Trophoblast cell (in vitro differentiated cells and primary cell): ENCODE measurements around the gene CBFA2T3.

Experiments used
- DNase-seq, 2 donors: peaks; one replicate each; pipeline ENCODE4 v3.0.0-alpha.2; 2016
- H2AFZ ChIP-seq: 2 replicates; pipeline ENCODE4 v1.6.1; 2013; ENCODE audit warnings: low read length, moderate library complexity, mild to moderate bottlenecking; ENCODE audit not compliant: insufficient read depth, poor library complexity
- H2AK5ac ChIP-seq: 2 replicates; pipeline ENCODE4 v1.6.1; 2013; ENCODE audit warnings: mild to moderate bottlenecking, low read length
- H2BK120ac ChIP-seq: 2 replicates; pipeline ENCODE4 v1.6.1; 2013; ENCODE audit warnings: low read length, mild to moderate bottlenecking, moderate library complexity; ENCODE audit not compliant: insufficient read depth, poor library complexity
- H2BK12ac ChIP-seq: 2 replicates; pipeline ENCODE4 v1.6.1; 2013; ENCODE audit warnings: mild to moderate bottlenecking, low read length, moderate library complexity
- H2BK5ac ChIP-seq: 2 replicates; pipeline ENCODE4 v1.6.1; 2013; ENCODE audit warnings: low read length, low read depth, moderate library complexity, mild to moderate bottlenecking; ENCODE audit not compliant: poor library complexity
- H3K14ac ChIP-seq: 2 replicates; pipeline ENCODE4 v1.6.1; 2013; ENCODE audit warnings: mild to moderate bottlenecking, low read length
- H3K18ac ChIP-seq: 2 replicates; pipeline ENCODE4 v1.6.1; 2013; ENCODE audit warnings: mild to moderate bottlenecking, low read length
- H3K23ac ChIP-seq: 2 replicates; pipeline ENCODE4 v1.6.1; 2013; ENCODE audit warnings: low read length
- H3K27ac ChIP-seq: 2 replicates; pipeline ENCODE4 v1.5.1; 2013; ENCODE audit warnings: low read depth, mild to moderate bottlenecking, inconsistent platforms, low read length, moderate library complexity
- H3K27me3 ChIP-seq: 2 replicates; pipeline ENCODE4 v1.6.1; 2013; ENCODE audit warnings: inconsistent platforms, mild to moderate bottlenecking, low read length, moderate library complexity; ENCODE audit not compliant: insufficient read depth
- H3K36me3 ChIP-seq, 2 experiments: 1 replicate in 1 of 2; 2 replicates in 1 of 2; pipeline ENCODE4 v1.6.1; 2013; ENCODE audit warnings: low read length in 2 of 2, mild to moderate bottlenecking in 2 of 2, moderate library complexity in 1 of 2; ENCODE audit not compliant: insufficient read depth in 2 of 2, control insufficient read depth in 1 of 2
- H3K4ac ChIP-seq: 2 replicates; pipeline ENCODE4 v1.6.1; 2013; ENCODE audit warnings: low read depth, mild to moderate bottlenecking, low read length, moderate library complexity
- H3K4me1 ChIP-seq, 2 experiments: 1 replicate in 1 of 2; 2 replicates in 1 of 2; pipeline ENCODE4 v1.6.1; 2013; ENCODE audit warnings: low read length in 2 of 2, mild to moderate bottlenecking in 2 of 2, moderate library complexity in 1 of 2; ENCODE audit not compliant: insufficient read depth in 2 of 2, control insufficient read depth in 1 of 2
- H3K4me2 ChIP-seq: 2 replicates; pipeline ENCODE4 v1.6.1; 2013; ENCODE audit warnings: inconsistent platforms, mild to moderate bottlenecking, low read length, moderate library complexity
- H3K4me3 ChIP-seq: 2 replicates; pipeline ENCODE4 v1.5.1; 2013; ENCODE audit warnings: mild to moderate bottlenecking, low read depth, low read length, inconsistent platforms
- H3K79me1 ChIP-seq: one replicate; pipeline ENCODE4 v1.6.1; 2013; ENCODE audit warnings: low read length
- H3K79me2 ChIP-seq: 2 replicates; pipeline ENCODE4 v1.6.1; 2013; ENCODE audit warnings: low read length, mild to moderate bottlenecking; ENCODE audit not compliant: control insufficient read depth, insufficient read depth, poor library complexity
- H3K9ac ChIP-seq: 2 replicates; pipeline ENCODE4 v1.6.1; 2013; ENCODE audit warnings: mild to moderate bottlenecking, low read length
- H3K9me3 ChIP-seq: 2 replicates; pipeline ENCODE4 v1.6.1; 2013; ENCODE audit warnings: low read depth, mild to moderate bottlenecking, control low read depth, inconsistent platforms, low read length; ENCODE audit not compliant: insufficient read depth
- H4K12ac ChIP-seq: 2 replicates; pipeline ENCODE4 v1.6.1; 2013; ENCODE audit warnings: low read depth, mild to moderate bottlenecking, low read length, moderate library complexity
- H4K8ac ChIP-seq: 2 replicates; pipeline ENCODE4 v1.6.1; 2013; ENCODE audit warnings: low read depth, mild to moderate bottlenecking, low read length, moderate library complexity
- H4K91ac ChIP-seq: one replicate; pipeline ENCODE4 v1.6.1; 2013; ENCODE audit warnings: low read depth, mild to moderate bottlenecking, low read length, moderate library complexity
- WGBS: extraction: QIAGEN DNeasy Blood & Tissue Kit; methylation state at CpG from one replicate; pipeline ENCODE4 v1.1.7; 2013; ENCODE audit warnings: missing lambda C conversion rate; ENCODE audit not compliant: insufficient read length, insufficient coverage; ENCODE audit errors: extremely low coverage; 5-methylcytosine and 5-hydroxymethylcytosine counted together

CBFA2T3 gene

GRCh38 chr16:88967830-88968588, 9.0 kb downstream of the CBFA2T3 start:
- no peak overlapping the region for H3K18ac ChIP-seq
- no peak overlapping the region for H2AK5ac ChIP-seq
- H4K12ac ChIP-seq = no peak overlapping the region
- H2BK12ac ChIP-seq = no peak overlapping the region
- no peaks in the 10 kb centered on the region for H3K4me1 ChIP-seq
- peaks cover 2% of the 10 kb centered on the region for H3K9me3 ChIP-seq
- no peak for DNase-seq
- no peak overlapping the region for H3K9ac ChIP-seq
- no peak overlapping the region for H2BK120ac ChIP-seq
- H3K14ac ChIP-seq = no peak overlapping the region
- H3K23ac ChIP-seq = no peak overlapping the region
- no peak overlapping the region for H4K8ac ChIP-seq
- H3K4me3 ChIP-seq = no peak overlapping the region
- no peaks in the 10 kb centered on the region for H3K79me1 ChIP-seq
- no peak overlapping the region for H3K27ac ChIP-seq
- H2BK5ac ChIP-seq = no peak overlapping the region
- H3K4ac ChIP-seq = no peak overlapping the region
- H3K79me2 ChIP-seq = no peaks in the 10 kb centered on the region
- no peak overlapping the region for H4K91ac ChIP-seq
- H3K4me2 ChIP-seq = no peak overlapping the region
- H3K27me3 ChIP-seq = no peaks in the 10 kb centered on the region
- H3K36me3 ChIP-seq = no peaks in the 10 kb centered on the region
- no CpG with 5 or more reads among the region's 29 CpGs for WGBS
- H2AFZ ChIP-seq = no peak overlapping the region

- no peak for DNase-seq
- no peaks in the 10 kb centered on the region for H3K79me1 ChIP-seq
- H2AK5ac ChIP-seq = no peak overlapping the region
- H2AFZ ChIP-seq = no peak overlapping the region
- no peak overlapping the region for H4K12ac ChIP-seq
- H3K4me2 ChIP-seq = no peak overlapping the region
- H3K9me3 ChIP-seq = peaks cover 3% of the 10 kb centered on the region
- no peak overlapping the region for H3K4ac ChIP-seq
- H3K79me2 ChIP-seq = no peaks in the 10 kb centered on the region
- H2BK5ac ChIP-seq = no peak overlapping the region
- no peak overlapping the region for H3K23ac ChIP-seq
- no peak overlapping the region for H4K91ac ChIP-seq
- no peak overlapping the region for H2BK120ac ChIP-seq
- H3K4me1 ChIP-seq = no peaks in the 10 kb centered on the region
- no peak overlapping the region for H3K14ac ChIP-seq
- no peak overlapping the region for H2BK12ac ChIP-seq
- no peak overlapping the region for H4K8ac ChIP-seq
- no CpG with 5 or more reads among the region's 47 CpGs for WGBS
- no peak overlapping the region for H3K9ac ChIP-seq
- H3K4me3 ChIP-seq = no peak overlapping the region
- no peaks in the 10 kb centered on the region for H3K36me3 ChIP-seq
- H3K27ac ChIP-seq = no peak overlapping the region
- H3K27me3 ChIP-seq = no peaks in the 10 kb centered on the region
- H3K18ac ChIP-seq = no peak overlapping the region
Observed at GRCh38 chr16:88966986-88967829, 9.8 kb downstream of the CBFA2T3 start.

DNA sequence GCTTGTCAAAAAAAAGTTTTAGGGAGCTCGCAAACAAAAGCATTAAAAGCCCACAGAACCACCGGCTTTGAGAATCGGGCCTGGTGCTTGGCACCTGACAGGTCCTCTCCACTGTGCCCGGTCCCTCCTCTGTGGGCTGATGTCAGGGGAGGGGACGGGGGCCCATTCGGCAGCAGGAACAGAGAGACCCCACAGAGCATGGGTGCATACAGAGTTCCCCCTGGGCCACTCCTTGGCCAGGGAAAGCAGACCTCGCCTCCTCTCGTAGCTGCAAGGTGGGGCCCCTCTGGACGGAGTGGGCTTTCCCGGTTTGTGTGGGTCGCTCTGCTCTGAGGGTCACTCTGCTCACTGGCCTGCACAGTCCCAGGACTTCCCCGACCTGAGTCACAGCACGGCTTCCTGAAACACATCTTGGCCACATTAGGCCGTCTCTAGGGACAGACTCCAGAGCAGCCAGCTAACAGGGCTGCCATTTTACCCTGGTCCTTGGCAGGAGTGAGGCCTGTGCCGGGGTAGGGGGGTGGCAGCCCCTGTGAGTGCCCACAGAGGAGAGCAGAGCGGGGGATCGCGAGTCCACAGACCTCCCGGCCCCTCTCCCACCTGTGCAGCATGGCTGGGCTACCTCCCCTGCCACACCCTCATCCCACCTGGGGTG, 11.1 kb downstream of the CBFA2T3 start:
- Histone ChIP-seq H4K91ac (no peak overlapping the region), H3K27me3 (no peaks in the 10 kb centered on the region), H3K79me2 (no peaks in the 10 kb centered on the region), H3K4me2 (no peak overlapping the region), H3K4me3 (no peak overlapping the region), H4K8ac (no peak overlapping the region), H2AFZ (no peak overlapping the region), H3K36me3 (no peaks in the 10 kb centered on the region), H3K27ac (no peak overlapping the region), H3K4ac (no peak overlapping the region), H2BK5ac (no peak overlapping the region), H3K23ac (no peak overlapping the region), H3K14ac (no peak overlapping the region), H3K9ac (no peak overlapping the region), H4K12ac (no peak overlapping the region), H2BK120ac (no peak overlapping the region), H3K9me3 (peaks cover 3% of the 10 kb centered on the region), H3K79me1 (no peaks in the 10 kb centered on the region), H2AK5ac (no peak overlapping the region), H3K18ac (no peak overlapping the region), H3K4me1 (no peaks in the 10 kb centered on the region), H2BK12ac (no peak overlapping the region)
- WGBS = no CpG with 5 or more reads among the region's 19 CpGs
- DNase-seq = no peak

DNA sequence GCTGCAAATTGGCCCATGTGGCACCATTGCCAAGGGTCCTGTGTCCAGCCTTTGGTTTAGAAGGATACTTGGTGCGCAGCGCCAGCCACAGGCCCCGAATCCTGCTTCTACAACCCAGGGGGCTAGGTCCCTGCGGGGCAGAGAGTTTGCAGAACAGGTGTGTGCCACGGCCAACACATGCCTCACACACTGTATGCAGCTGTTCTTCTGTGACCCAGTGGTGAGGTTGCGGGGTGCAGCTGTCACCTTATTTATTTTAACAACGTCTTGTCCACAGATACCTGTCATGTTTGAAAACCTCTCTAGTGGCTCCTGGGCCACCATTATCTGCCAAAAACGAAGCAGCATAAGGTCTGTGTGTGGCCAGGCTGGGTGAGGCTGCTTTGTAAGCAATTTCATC, 11.6 kb downstream of the CBFA2T3 start:
- Histone ChIP-seq H3K4me3 (no peak overlapping the region), H2BK5ac (no peak overlapping the region), H4K91ac (no peak overlapping the region), H3K27ac (no peak overlapping the region), H3K4ac (no peak overlapping the region), H4K12ac (no peak overlapping the region), H3K27me3 (no peaks in the 10 kb centered on the region), H4K8ac (no peak overlapping the region), H3K4me1 (no peaks in the 10 kb centered on the region), H3K36me3 (no peaks in the 10 kb centered on the region), H3K14ac (no peak overlapping the region), H2BK12ac (no peak overlapping the region), H3K9me3 (peaks cover 5% of the 10 kb centered on the region), H3K18ac (no peak overlapping the region), H2AK5ac (no peak overlapping the region), H3K79me2 (no peaks in the 10 kb centered on the region), H3K9ac (no peak overlapping the region), H2BK120ac (no peak overlapping the region), H2AFZ (no peak overlapping the region), H3K23ac (no peak overlapping the region), H3K4me2 (no peak overlapping the region), H3K79me1 (no peaks in the 10 kb centered on the region)
- no CpG with 5 or more reads among the region's 8 CpGs for WGBS
- no peak for DNase-seq
